Endodermal cell (in vitro differentiated cells): Measurements from ENCODE around the gene FBXO21. TPM values are rescaled to one million over a fixed set of nuclear protein-coding genes. Genes with fewer than 3 reads are reported as not detected.
A peak's percentile ranks its signal among the peaks of the same experiment; 100 is the strongest.
"Not testable (repeated sequence)": the region's sequence is repeated elsewhere in the genome, so short reads cannot be mapped to it uniquely, and the experiment has no call there.

Experiments used
- DNase-seq: peaks from one replicate; pipeline ENCODE4 v3.0.0-alpha.2; 2017
- H3K27ac ChIP-seq: 2 replicates; pipeline ENCODE4 v1.5.1; 2013; ENCODE audit warnings: mild to moderate bottlenecking, low read depth, low read length, moderate library complexity
- H3K27me3 ChIP-seq: 2 replicates; pipeline ENCODE4 v1.6.1; 2013; ENCODE audit warnings: mild to moderate bottlenecking, low read length, moderate library complexity; ENCODE audit not compliant: insufficient read depth, control insufficient read depth, poor library complexity, severe bottlenecking
- H3K36me3 ChIP-seq: 2 replicates; pipeline ENCODE4 v1.7.0; 2013; ENCODE audit warnings: mild to moderate bottlenecking, low read length, moderate library complexity; ENCODE audit not compliant: control insufficient read depth, insufficient read depth
- H3K4me1 ChIP-seq: one replicate; pipeline ENCODE4 v1.7.0; 2013; ENCODE audit warnings: low read length; ENCODE audit not compliant: control insufficient read depth, insufficient read depth
- H3K4me3 ChIP-seq: 2 replicates; pipeline ENCODE4 v1.5.1; 2013; ENCODE audit warnings: mild to moderate bottlenecking, low read length, moderate library complexity
- H3K9ac ChIP-seq: 2 replicates; pipeline ENCODE4 v1.6.1; 2013; ENCODE audit warnings: mild to moderate bottlenecking, low read length, moderate library complexity; ENCODE audit not compliant: poor library complexity, severe bottlenecking; ENCODE audit errors: extremely low read depth
- H3K9me3 ChIP-seq: 2 replicates; pipeline ENCODE4 v1.6.1; 2013; ENCODE audit warnings: mild to moderate bottlenecking, low read length, moderate library complexity; ENCODE audit not compliant: control insufficient read depth
- H3K27ac Mint-ChIP-seq: 2 replicates; pipeline ENCODE4 v1.8.0; 2020; ENCODE audit warnings: mixed read lengths
- H3K27me3 Mint-ChIP-seq: 2 replicates; pipeline ENCODE4 v1.8.0; 2021; ENCODE audit warnings: mild to moderate bottlenecking, mixed read lengths; ENCODE audit not compliant: insufficient read depth
- H3K36me3 Mint-ChIP-seq: 2 replicates; pipeline ENCODE4 v1.8.0; 2020; ENCODE audit warnings: low read depth, mixed read lengths
- H3K4me1 Mint-ChIP-seq: 2 replicates; pipeline ENCODE4 v1.8.0; 2020; ENCODE audit warnings: mixed read lengths
- H3K4me3 Mint-ChIP-seq: 2 replicates; pipeline ENCODE4 v1.8.0; 2020; ENCODE audit warnings: mild to moderate bottlenecking, moderate library complexity, mixed read lengths
- H3K9me3 Mint-ChIP-seq: 2 replicates; pipeline ENCODE4 v1.8.0; 2020; ENCODE audit warnings: mild to moderate bottlenecking, mixed read lengths
- WGBS, 2 experiments: methylation state at CpG; one replicate each; pipeline versions ENCODE4 v1.1.5 to v1.1.7; 2013; ENCODE audit warnings: missing lambda C conversion rate in 2 of 2, mixed read lengths in 1 of 2; ENCODE audit not compliant: insufficient coverage in 1 of 2, insufficient read length in 1 of 2; 5-methylcytosine and 5-hydroxymethylcytosine counted together
- total RNA-seq, 2 donors: library from RNA; stranded (reverse); fragmentation: NEBNext Ultra II Directional in 1 of 2; extraction: Animal tissue kit (Norgen Biotek cat#: 25700) in 1 of 2; gene quantifications; 2 replicates in 1 of 2; 3 replicates in 1 of 2; pipeline ENCODE4 v1.2.1, GENCODE V29; 2021
- TF ChIP-seq, protein P1 (sequence below): fragments of 200-600 bp; sonication (generic); conservative IDR thresholded peaks from 2 replicates; pipeline ENCODE4 v1.5.0; 2021; ENCODE audit warnings: antibody characterized with exemption, mild to moderate bottlenecking

The FBXO21 gene
- total RNA-seq, 2 donors from 2014 or later: 46.5 to 54.6 TPM

DNA sequence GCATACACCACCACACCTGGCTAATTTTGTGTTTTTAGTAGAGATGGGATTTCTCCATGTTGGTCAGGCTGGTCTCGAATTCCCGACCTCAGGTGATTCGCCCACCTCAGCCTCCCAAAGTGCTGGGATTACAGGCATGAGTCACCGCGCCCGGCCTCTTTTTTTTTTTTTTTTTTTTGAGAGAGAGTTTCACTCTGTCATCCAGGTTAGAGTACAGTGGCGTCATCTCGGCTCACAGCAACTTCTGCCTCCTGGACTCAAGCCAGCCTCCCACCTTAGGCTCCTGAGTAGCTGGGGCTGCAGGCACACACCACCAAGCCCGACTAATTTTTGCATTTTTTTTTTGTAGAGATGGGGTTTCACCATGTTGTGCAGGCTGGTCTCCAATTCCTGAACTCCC is 4.8 kb upstream of the FBXO21 start:
- H3K4me1 ChIP-seq, H3K27ac Mint-ChIP-seq, H3K36me3 ChIP-seq, H3K36me3 Mint-ChIP-seq, H3K9me3 ChIP-seq, H3K4me3 Mint-ChIP-seq, H3K4me3 ChIP-seq, DNase-seq, H3K9me3 Mint-ChIP-seq, H3K27me3 ChIP-seq, H3K27me3 Mint-ChIP-seq, H3K9ac ChIP-seq, H3K27ac ChIP-seq: not testable (repeated sequence)
- peaks cover 16% of the 10 kb centered on the region for H3K4me1 Mint-ChIP-seq
- 86 to 88% methylated on average over 1 to 5 of the region's 9 CpGs for WGBS, 2 experiments

DNA sequence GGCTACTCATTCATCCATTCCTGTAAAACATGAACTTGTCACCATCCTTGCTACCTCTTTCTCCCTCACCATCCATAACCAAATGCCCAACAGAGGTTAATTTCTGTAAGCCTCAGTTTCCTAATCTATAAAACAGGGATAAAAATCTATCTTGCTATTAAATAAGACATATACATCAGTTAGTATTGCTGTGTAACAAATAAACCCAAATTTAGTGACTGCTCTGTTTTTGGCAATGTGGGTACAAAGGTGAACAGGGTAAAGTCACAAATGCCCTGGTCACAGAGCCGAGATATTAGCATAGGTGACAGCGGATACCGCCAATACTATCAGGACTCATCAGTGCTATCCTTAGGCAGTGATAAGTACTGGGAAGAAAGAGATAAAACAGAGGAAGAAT is 3.6 kb upstream of the FBXO21 start:
- Mint-ChIP-seq H3K36me3 (no peaks in the 10 kb centered on the region), H3K9me3 (peaks cover 2% of the 10 kb centered on the region), H3K27me3 (peaks cover 9% of the 10 kb centered on the region), H3K4me3 (no peak overlapping the region), H3K4me1 (peaks cover 23% of the 10 kb centered on the region), H3K27ac (no peak overlapping the region)
- WGBS, 2 experiments: 92% methylated on average over 3 of the region's 3 CpGs; no CpG with 5 or more reads in 1 of the 2 experiments
- Histone ChIP-seq H3K9me3 (no peaks in the 10 kb centered on the region), H3K27ac (no peak overlapping the region), H3K36me3 (no peaks in the 10 kb centered on the region), H3K27me3 (no peaks in the 10 kb centered on the region), H3K4me1 (peaks cover 4% of the 10 kb centered on the region), H3K4me3 (no peak overlapping the region), H3K9ac (no peak overlapping the region)
- no peak for DNase-seq
- TF ChIP-seq, protein P1, sequence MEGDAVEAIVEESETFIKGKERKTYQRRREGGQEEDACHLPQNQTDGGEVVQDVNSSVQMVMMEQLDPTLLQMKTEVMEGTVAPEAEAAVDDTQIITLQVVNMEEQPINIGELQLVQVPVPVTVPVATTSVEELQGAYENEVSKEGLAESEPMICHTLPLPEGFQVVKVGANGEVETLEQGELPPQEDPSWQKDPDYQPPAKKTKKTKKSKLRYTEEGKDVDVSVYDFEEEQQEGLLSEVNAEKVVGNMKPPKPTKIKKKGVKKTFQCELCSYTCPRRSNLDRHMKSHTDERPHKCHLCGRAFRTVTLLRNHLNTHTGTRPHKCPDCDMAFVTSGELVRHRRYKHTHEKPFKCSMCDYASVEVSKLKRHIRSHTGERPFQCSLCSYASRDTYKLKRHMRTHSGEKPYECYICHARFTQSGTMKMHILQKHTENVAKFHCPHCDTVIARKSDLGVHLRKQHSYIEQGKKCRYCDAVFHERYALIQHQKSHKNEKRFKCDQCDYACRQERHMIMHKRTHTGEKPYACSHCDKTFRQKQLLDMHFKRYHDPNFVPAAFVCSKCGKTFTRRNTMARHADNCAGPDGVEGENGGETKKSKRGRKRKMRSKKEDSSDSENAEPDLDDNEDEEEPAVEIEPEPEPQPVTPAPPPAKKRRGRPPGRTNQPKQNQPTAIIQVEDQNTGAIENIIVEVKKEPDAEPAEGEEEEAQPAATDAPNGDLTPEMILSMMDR: no peak

DNA sequence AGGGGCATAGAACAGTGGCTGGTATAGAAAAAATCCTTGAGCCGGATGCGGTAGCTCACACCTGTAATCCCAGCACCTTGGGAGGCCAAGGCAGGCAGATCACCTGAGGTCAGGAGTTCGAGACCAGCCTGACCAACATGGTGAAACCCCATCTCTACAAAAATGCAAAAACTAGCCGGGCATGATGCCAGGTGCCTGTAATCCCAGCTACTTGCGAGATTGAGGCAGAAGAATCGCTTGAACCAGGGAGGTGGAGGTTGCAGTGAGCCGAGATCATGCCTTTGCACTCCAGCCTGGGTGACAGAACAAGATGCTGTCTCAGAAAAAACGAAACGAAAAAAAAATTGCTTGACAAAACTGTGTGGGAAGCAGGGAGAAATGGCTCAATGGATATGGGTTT is 2.3 kb upstream of the FBXO21 start:
- not testable (repeated sequence) for H3K36me3 ChIP-seq, DNase-seq

DNA sequence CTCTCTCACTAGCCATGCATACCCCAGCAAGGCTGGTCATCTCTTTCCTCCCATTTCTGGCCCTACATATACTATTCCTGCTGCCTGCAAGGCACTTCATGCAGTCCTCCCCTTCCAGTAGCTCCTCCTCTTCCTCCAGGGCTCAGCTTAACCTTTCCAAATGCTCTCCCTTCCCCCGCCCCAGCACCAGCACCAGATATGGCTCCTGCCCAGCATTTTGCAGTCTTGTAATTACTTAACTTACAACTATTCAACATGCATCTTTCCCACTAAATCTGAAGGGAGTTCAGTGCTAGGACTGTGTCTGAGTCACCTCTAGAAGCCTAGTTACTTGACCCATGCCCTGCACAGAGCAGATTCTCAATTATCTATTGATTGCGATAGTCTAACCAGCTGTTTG is 1.8 kb upstream of the FBXO21 start:
- H3K27ac Mint-ChIP-seq: no peak overlapping the region
- H3K36me3 Mint-ChIP-seq: peaks cover 4% of the 10 kb centered on the region
- H3K9me3 Mint-ChIP-seq: peaks cover 2% of the 10 kb centered on the region
- H3K27me3 ChIP-seq: no peaks in the 10 kb centered on the region
- H3K9me3 ChIP-seq: no peaks in the 10 kb centered on the region
- peaks cover 20% of the 10 kb centered on the region for H3K4me1 Mint-ChIP-seq
- no peak overlapping the region for H3K27ac ChIP-seq
- no peaks in the 10 kb centered on the region for H3K4me1 ChIP-seq
- no peak overlapping the region for H3K9ac ChIP-seq
- H3K27me3 Mint-ChIP-seq: peaks cover 9% of the 10 kb centered on the region
- H3K4me3 Mint-ChIP-seq: no peak overlapping the region
- 85 to 100% methylated on average over 1 to 2 of the region's 2 CpGs for WGBS, 2 experiments
- peak; percentile 76 for DNase-seq
- H3K4me3 ChIP-seq: no peak overlapping the region
- H3K36me3 ChIP-seq: peaks cover 4% of the 10 kb centered on the region
- TF ChIP-seq, protein P1: no peak

More for the DNA sequence above, 2.3 kb upstream of the FBXO21 start:
- H3K4me3 Mint-ChIP-seq, H3K4me1 ChIP-seq, H3K4me3 ChIP-seq, H3K27me3 Mint-ChIP-seq, H3K36me3 Mint-ChIP-seq, H3K9me3 Mint-ChIP-seq, H3K9ac ChIP-seq, H3K27me3 ChIP-seq, H3K27ac ChIP-seq, H3K9me3 ChIP-seq, H3K27ac Mint-ChIP-seq: not testable (repeated sequence)
- H3K4me1 Mint-ChIP-seq: peaks cover 25% of the 10 kb centered on the region
- WGBS, 2 experiments: 91 to 94% methylated on average over 8 to 9 of the region's 9 CpGs
